OCI-LY3 (cell line): ENCODE data around the gene KRT36.

Experiments used
- H2AFZ ChIP-seq: fragments of 200-600, 300-600 bp; shearing (Covaris generic); 2 replicates; pipeline ENCODE4 v1.6.0; 2014; ENCODE audit warnings: antibody characterized with exemption, low read depth, low read length
- H3K27ac ChIP-seq: fragments of 200-600, 300-600 bp; sonication (generic); 2 replicates; pipeline ENCODE4 v1.5.1; 2014; ENCODE audit warnings: mild to moderate bottlenecking, low read length, moderate library complexity, mixed read lengths
- H3K27me3 ChIP-seq: fragments of 200-600, 300-600 bp; sonication (generic); 2 replicates; pipeline ENCODE4 v1.6.1; 2014; ENCODE audit warnings: low read depth, low read length, mixed read lengths
- H3K36me3 ChIP-seq: fragments of 200-600, 300-600 bp; sonication (generic); replicated peaks from 2 replicates; pipeline ENCODE3; 2014; ENCODE audit warnings: low read depth, low read length, mixed read lengths
- H3K4me1 ChIP-seq: fragments of 300-600, 200-600 bp; sonication (generic); 2 replicates; pipeline ENCODE4 v1.6.1; 2014; ENCODE audit warnings: low read length, mixed read lengths
- H3K4me2 ChIP-seq: fragments of 200-600, 300-600 bp; sonication (generic); 2 replicates; pipeline ENCODE4 v1.6.1; 2014; ENCODE audit warnings: low read length, mixed read lengths
- H3K4me3 ChIP-seq: fragments of 300-600, 200-600 bp; sonication (generic); 2 replicates; pipeline ENCODE4 v1.5.1; 2014; ENCODE audit warnings: antibody characterized with exemption, mild to moderate bottlenecking, low read length, moderate library complexity
- H3K79me2 ChIP-seq: fragments of 300-600, 200-600 bp; shearing (Covaris generic); 2 replicates; pipeline ENCODE4 v1.6.1; 2014; ENCODE audit warnings: mild to moderate bottlenecking, low read length, mixed read lengths
- H3K9ac ChIP-seq: fragments of 300-600, 200-600 bp; shearing (Covaris generic); 2 replicates; pipeline ENCODE4 v1.6.0; 2014; ENCODE audit warnings: mild to moderate bottlenecking, low read length, moderate library complexity
- H3K9me3 ChIP-seq: fragments of 200-600, 300-600 bp; shearing (Covaris generic); 2 replicates; pipeline ENCODE4 v1.6.1; 2014; ENCODE audit warnings: low read length, mixed read lengths; ENCODE audit not compliant: insufficient read depth
- H4K20me1 ChIP-seq: fragments of 200-600, 300-600 bp; sonication (generic); 2 replicates; pipeline ENCODE4 v1.6.1; 2016; ENCODE audit warnings: low read length, mixed read lengths; ENCODE audit not compliant: insufficient read depth
- CTCF ChIP-seq: fragments of 200-600, 300-600 bp; sonication (generic); IDR thresholded peaks from 2 replicates; pipeline ENCODE4 v1.5.1; 2014; ENCODE audit warnings: antibody characterized with exemption, low read length, low read depth
- EZH2phosphoT487 ChIP-seq: fragments of 200-600 bp; shearing (Covaris generic); IDR thresholded peaks from 2 replicates; pipeline ENCODE4 v1.6.1; 2018; ENCODE audit warnings: antibody characterized with exemption, mixed run types, low read depth

The KRT36 gene

GRCh38 chr17:41475421-41475820 lies 14.3 kb downstream of the KRT36 start:
- Histone ChIP-seq H3K4me2 (no peak overlapping the region), H3K27me3 (peaks cover 3% of the 10 kb centered on the region; the same call in 1 of the 2 replicates), H2AFZ (no peak overlapping the region), H3K4me1 (peaks cover 8% of the 10 kb centered on the region), H3K9ac (no peak overlapping the region), H3K79me2 (no peaks in the 10 kb centered on the region), H3K27ac (no peak overlapping the region), H3K9me3 (no peaks in the 10 kb centered on the region), H3K4me3 (no peak overlapping the region), H3K36me3 (no peaks in the 10 kb centered on the region), H4K20me1 (no peaks in the 10 kb centered on the region)
- no peak for TF ChIP-seq EZH2phosphoT487
- TF ChIP-seq CTCF = no peak

DNA sequence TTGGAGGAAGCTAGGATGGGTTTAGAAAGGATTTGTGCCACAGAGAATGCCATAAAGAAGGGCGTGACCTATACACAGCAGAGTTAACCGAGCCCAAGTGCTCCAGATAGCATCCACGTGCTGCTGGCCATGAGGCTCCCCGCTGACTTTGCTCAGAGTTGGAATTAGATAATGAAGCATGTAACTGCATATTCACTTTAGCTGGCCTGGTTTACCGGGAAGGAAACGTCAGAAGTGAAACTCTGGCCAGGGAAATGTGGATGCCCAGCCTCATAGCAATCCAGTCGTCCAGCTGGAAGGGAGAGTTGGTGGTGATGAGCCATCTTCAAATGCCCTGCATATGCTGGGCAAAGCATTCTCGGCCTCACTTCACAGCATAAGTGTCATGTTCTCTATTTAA lies 14.8 kb downstream of the KRT36 start:
- no peak overlapping the region for H3K4me2 ChIP-seq
- H3K36me3 ChIP-seq = no peaks in the 10 kb centered on the region
- no peak overlapping the region for H3K9ac ChIP-seq
- TF ChIP-seq EZH2phosphoT487 (no peak), CTCF (no peak)
- no peaks in the 10 kb centered on the region for H4K20me1 ChIP-seq
- H2AFZ ChIP-seq = no peak overlapping the region
- H3K4me3 ChIP-seq = no peak overlapping the region
- peaks cover 3% of the 10 kb centered on the region; the same call in 1 of the 2 replicates for H3K27me3 ChIP-seq
- H3K27ac ChIP-seq = no peak overlapping the region
- H3K79me2 ChIP-seq = no peaks in the 10 kb centered on the region
- peaks cover 3% of the 10 kb centered on the region for H3K4me1 ChIP-seq
- H3K9me3 ChIP-seq = no peaks in the 10 kb centered on the region

- no peaks in the 10 kb centered on the region for H3K4me1 ChIP-seq
- TF ChIP-seq EZH2phosphoT487 (no peak), CTCF (no peak)
- H3K36me3 ChIP-seq = no peaks in the 10 kb centered on the region
- no peaks in the 10 kb centered on the region for H3K9me3 ChIP-seq
- H3K9ac ChIP-seq = no peak overlapping the region
- no peak overlapping the region for H3K4me2 ChIP-seq
- no peaks in the 10 kb centered on the region for H4K20me1 ChIP-seq
- H3K27ac ChIP-seq = no peak overlapping the region
- H3K79me2 ChIP-seq = no peaks in the 10 kb centered on the region
- H3K4me3 ChIP-seq = no peak overlapping the region
- H3K27me3 ChIP-seq = peaks cover 3% of the 10 kb centered on the region; the same call in 1 of the 2 replicates
- no peak overlapping the region for H2AFZ ChIP-seq
Observed at GRCh38 chr17:41468346-41468745, 21.4 kb downstream of the KRT36 start.

DNA sequence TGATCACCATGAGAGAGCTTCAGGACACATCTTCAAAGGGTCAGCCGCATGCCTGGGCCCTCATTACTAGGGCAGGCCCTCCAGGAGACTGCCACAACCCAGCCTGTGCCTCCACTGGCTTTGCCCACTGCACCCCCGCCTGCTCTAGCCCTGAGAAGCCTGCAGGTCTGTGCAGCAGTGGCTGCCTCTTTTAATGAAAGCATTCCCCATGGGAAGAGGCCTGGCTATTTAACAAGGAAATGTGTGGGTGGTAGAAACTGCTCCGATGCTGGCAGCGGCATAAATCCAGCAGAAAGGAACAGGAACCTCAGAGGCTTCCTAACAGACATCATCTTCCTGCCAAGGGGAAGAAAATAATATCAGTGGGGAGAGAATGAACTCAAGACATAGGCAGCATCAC lies 22.1 kb downstream of the KRT36 start:
- Histone ChIP-seq H3K9ac (no peak overlapping the region), H4K20me1 (no peaks in the 10 kb centered on the region), H3K27ac (no peak overlapping the region), H3K27me3 (peaks cover 3% of the 10 kb centered on the region; the same call in 1 of the 2 replicates), H3K36me3 (no peaks in the 10 kb centered on the region), H3K79me2 (no peaks in the 10 kb centered on the region), H3K4me1 (no peaks in the 10 kb centered on the region), H3K9me3 (no peaks in the 10 kb centered on the region), H2AFZ (no peak overlapping the region), H3K4me3 (no peak overlapping the region), H3K4me2 (no peak overlapping the region)
- TF ChIP-seq CTCF = no peak
- no peak for TF ChIP-seq EZH2phosphoT487
